A673 (cell line): ENCODE results near the gene ZNF586. TPM values are rescaled to one million over a fixed set of nuclear protein-coding genes. Genes with fewer than 3 reads are reported as not detected.
A peak's percentile ranks its signal among the peaks of the same experiment; 100 is the strongest.

Experiments used
- BruUV-seq: library from RNA; stranded (reverse); fragments of 400-500 nt; replicated peaks from 2 replicates; lab custom pipeline; 2021; lab: Mats Ljungman, UMichigan
- CTCF ChIA-PET: fragments of 300-600 bp; sonication (Branson Sonifier 250); formaldehyde crosslinking; loops from one replicate; lab custom pipeline; 2022; ENCODE audit warnings: antibody characterized with exemption; lab: Charles Lee
- POLR2A ChIA-PET: fragments of 300-600 bp; sonication (Branson Sonifier 250); formaldehyde crosslinking; loops from one replicate; lab custom pipeline; 2022; ENCODE audit warnings: antibody characterized with exemption; ENCODE audit not compliant: low non-redundant PET; lab: Charles Lee
- DNase-seq: peaks from one replicate; pipeline ENCODE4 v3.0.0-alpha.2; 2015; ENCODE audit warnings: low spot score
- H3K27ac ChIP-seq: fragments of 200-600 bp; sonication (generic); 2 replicates; pipeline ENCODE4 v1.5.1; 2016; ENCODE audit warnings: mixed run types, low read depth, mild to moderate bottlenecking, mixed read lengths, antibody characterized with exemption, low read length; ENCODE audit not compliant: poor library complexity, severe bottlenecking
- H3K27me3 ChIP-seq: fragments of 200-600 bp; sonication (generic); replicated peaks from 2 replicates; pipeline ENCODE4 v1.6.1; 2017; ENCODE audit warnings: mixed run types, low read depth, mild to moderate bottlenecking, mixed read lengths, antibody characterized with exemption, low read length; ENCODE audit not compliant: insufficient read depth, poor library complexity
- H3K36me3 ChIP-seq: fragments of 200-600 bp; sonication (generic); 2 replicates; pipeline ENCODE4 v1.6.1; 2016; ENCODE audit warnings: mixed run types, mild to moderate bottlenecking, mixed read lengths, antibody characterized with exemption, low read length; ENCODE audit not compliant: insufficient read depth, poor library complexity, severe bottlenecking
- H3K4me1 ChIP-seq: fragments of 200-600 bp; sonication (generic); 2 replicates; pipeline ENCODE4 v1.6.1; 2017; ENCODE audit warnings: mixed run types, mild to moderate bottlenecking, mixed read lengths, antibody characterized with exemption, low read length; ENCODE audit not compliant: insufficient read depth, poor library complexity, severe bottlenecking
- H3K4me3 ChIP-seq: fragments of 200-600 bp; sonication (generic); 2 replicates; pipeline ENCODE4 v1.5.1; 2016; ENCODE audit warnings: low read depth, mixed run types, mild to moderate bottlenecking, mixed read lengths, low read length; ENCODE audit not compliant: poor library complexity, severe bottlenecking
- H3K9me3 ChIP-seq: fragments of 200-600 bp; sonication (generic); 2 replicates; pipeline ENCODE4 v1.6.1; 2016; ENCODE audit warnings: mixed run types, low read depth, mild to moderate bottlenecking, mixed read lengths, antibody characterized with exemption, low read length; ENCODE audit not compliant: poor library complexity, severe bottlenecking
- CTCF ChIP-seq: fragments of 300-800, 200-600 bp; sonication (generic); conservative IDR thresholded peaks from 2 replicates; pipeline ENCODE4 v1.5.1; 2017; ENCODE audit warnings: low read depth, mild to moderate bottlenecking, antibody characterized with exemption, low read length, moderate library complexity, mixed read lengths
- EZH2 ChIP-seq: fragments of 200-600 bp; sonication (generic); IDR thresholded peaks from 2 replicates; pipeline ENCODE4 v1.6.1; 2017; ENCODE audit warnings: borderline replicate concordance, low read depth, mild to moderate bottlenecking, mixed read lengths, antibody characterized with exemption, low read length; ENCODE audit not compliant: poor library complexity, severe bottlenecking
- intact Hi-C: fragments of 100-400 bp; cut with micrococcal nuclease; formaldehyde crosslinking; loops from one replicate; pipeline ENCODE4 v1.10.0; 2022; ENCODE audit not compliant: unreplicated experiment
- total RNA-seq: library from RNA; stranded (reverse); gene quantifications from 2 replicates; pipeline ENCODE4 v1.2.3, GENCODE V29; 2021

Gene ZNF586
- total RNA-seq, 1 experiment from 2014 or later: 19.5 TPM

- H3K9me3 ChIP-seq: no peaks in the 10 kb centered on the region
- BruUV-seq: no TSS peak
- DNase-seq: no peak
- H3K4me3 ChIP-seq: no peak overlapping the region
- ChIA-PET CTCF (no interaction called here), POLR2A (no interaction called here)
- TF ChIP-seq CTCF (no peak), EZH2 (no peak)
- peaks cover 2% of the 10 kb centered on the region for H3K36me3 ChIP-seq
- intact Hi-C loops: no loop called here
- no peaks in the 10 kb centered on the region for H3K27me3 ChIP-seq
- no peaks in the 10 kb centered on the region for H3K4me1 ChIP-seq
- no peak overlapping the region for H3K27ac ChIP-seq
These were observed 56.0 kb downstream of the ZNF586 start for GRCh38 chr19:57825511-57825910.

DNA sequence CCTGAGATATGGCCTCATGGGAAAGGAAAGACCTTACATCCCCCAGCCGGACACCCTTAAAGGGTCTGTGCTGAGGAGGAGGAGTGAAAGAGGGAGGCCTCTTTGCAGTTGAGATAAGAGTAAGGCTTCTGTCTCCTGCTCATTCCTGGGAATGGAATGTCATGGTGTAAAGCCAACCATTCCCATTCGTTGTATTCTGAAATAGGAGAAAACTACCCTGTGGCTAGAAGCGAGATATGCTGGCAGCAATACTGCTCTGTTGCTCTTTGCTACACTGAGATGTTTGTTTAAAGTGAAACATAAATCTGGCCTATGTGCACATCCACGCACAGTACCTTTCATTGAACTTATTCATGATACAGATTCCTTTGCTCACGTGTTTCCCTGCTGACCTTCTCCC, 59.8 kb downstream of the ZNF586 start:
- POLR2A ChIA-PET: no interaction called here
- no peak for TF ChIP-seq CTCF
- TF ChIP-seq EZH2: no peak
- H3K36me3 ChIP-seq: no peaks in the 10 kb centered on the region
- H3K4me3 ChIP-seq: no peak overlapping the region
- H3K27me3 ChIP-seq: no peaks in the 10 kb centered on the region
- CTCF ChIA-PET: interaction anchor here (0.6 kb wide), 1 partner anchor 23 kb away, joined by 8 read pairs; no protein-coding TSS in a partner anchor
- DNase-seq: no peak
- no TSS peak for BruUV-seq
- no peaks in the 10 kb centered on the region for H3K4me1 ChIP-seq
- H3K9me3 ChIP-seq: no peaks in the 10 kb centered on the region
- H3K27ac ChIP-seq: no peak overlapping the region
- intact Hi-C loops: no loop called here

- TF ChIP-seq CTCF (peak; percentile 46), EZH2 (no peak)
- peak; percentile 71 for DNase-seq
- POLR2A ChIA-PET: no interaction called here
- H3K9me3 ChIP-seq: no peaks in the 10 kb centered on the region
- H3K27me3 ChIP-seq: no peaks in the 10 kb centered on the region
- intact Hi-C loops: no loop called here
- H3K4me1 ChIP-seq: no peaks in the 10 kb centered on the region
- CTCF ChIA-PET: interaction anchor here (0.6 kb wide), 1 partner anchor 22 kb away, joined by 8 read pairs; no protein-coding TSS in a partner anchor
- no peak within 1 kb of the TSS for H3K4me3 ChIP-seq
- H3K36me3 ChIP-seq: no peaks in the 10 kb centered on the region
- no TSS peak for BruUV-seq
- no peak within 1 kb of the TSS for H3K27ac ChIP-seq
These were observed 60.7 kb downstream of the ZNF586 start, which contains the start of gene ZNF587B for GRCh38 chr19:57830071-57830602. TSS of gene ZNF587B (plus strand) at chr19:57830299. CDS start at chr19:57830529, 230 bp downstream.

Other genes with a start within 250 kb of the ZNF586 start
- 8.5 and 10.1 TPM in 2 replicates for gene ZNF549, start 242.3 kb upstream of the ZNF586 start, total RNA-seq
- 9.6 and 11.5 TPM in 2 replicates for gene ZNF550, start 209.8 kb upstream of the ZNF586 start, total RNA-seq
- 6.8 and 7.1 TPM in 2 replicates for gene ZNF416, start 190.8 kb upstream of the ZNF586 start, total RNA-seq
- gene ZIK1, start 185.5 kb upstream of the ZNF586 start, total RNA-seq: 16.3 and 16.7 TPM in 2 replicates
- 9.4 and 11.3 TPM in 2 replicates for gene ZNF530, start 169.8 kb upstream of the ZNF586 start, total RNA-seq
- gene ZNF134, start 155.4 kb upstream of the ZNF586 start, total RNA-seq: 24.3 and 24.7 TPM in 2 replicates
- 8.2 and 10.1 TPM in 2 replicates for gene ZNF211, start 136.5 kb upstream of the ZNF586 start, total RNA-seq
- gene ZSCAN4, start 100.7 kb upstream of the ZNF586 start, total RNA-seq: not detected in 2 replicates
- gene ZNF551, start 87.7 kb upstream of the ZNF586 start, total RNA-seq: 12.7 and 17.8 TPM in 2 replicates
- gene ZNF154, start 60.5 kb upstream of the ZNF586 start, total RNA-seq: 4.0 and 4.4 TPM in 2 replicates
- 4.4 and 5.3 TPM in 2 replicates for gene ZNF671, start 42.1 kb upstream of the ZNF586 start, total RNA-seq
- 10.3 and 15.8 TPM in 2 replicates for gene ZNF776, start 22.9 kb upstream of the ZNF586 start, total RNA-seq
- gene ZNF552, start 45.2 kb downstream of the ZNF586 start, total RNA-seq: 5.4 and 10.6 TPM in 2 replicates
- 17.3 and 20.0 TPM in 2 replicates for gene ZNF587B, start 60.6 kb downstream of the ZNF586 start, total RNA-seq
- gene ZNF587, start 80.2 kb downstream of the ZNF586 start, total RNA-seq: 40.5 and 43.2 TPM in 2 replicates
- 39.0 and 44.3 TPM in 2 replicates for gene ZNF814, start 119.4 kb downstream of the ZNF586 start, total RNA-seq
- gene ZNF417, start 146.9 kb downstream of the ZNF586 start, total RNA-seq: 14.1 and 17.4 TPM in 2 replicates
- gene ZNF418, start 165.7 kb downstream of the ZNF586 start, total RNA-seq: 16.9 and 22.9 TPM in 2 replicates
- gene ZNF256, start 178.0 kb downstream of the ZNF586 start, total RNA-seq: 9.5 and 11.0 TPM in 2 replicates
- 0.43 TPM in 1 of 2 replicates, not detected in the other for gene C19orf18, start 204.9 kb downstream of the ZNF586 start, total RNA-seq
- 16.7 and 17.8 TPM in 2 replicates for gene ZNF606, start 233.1 kb downstream of the ZNF586 start, total RNA-seq